GM23338 (cell line): ENCODE measurements around the gene ZNF148. TPM values are rescaled to one million over a fixed set of nuclear protein-coding genes. Genes with fewer than 3 reads are reported as not detected.
A peak's percentile ranks its signal among the peaks of the same experiment; 100 is the strongest.

Experiments used
- ATAC-seq: fragments of 200-7000 bp; cut with Tn5 transposase; 3 replicates; pipeline ENCODE4 v1.9.1; 2020
- DNase-seq: peaks from one replicate; pipeline ENCODE4 v3.0.0-alpha.2; 2015; ENCODE audit warnings: low spot score
- H2AFZ ChIP-seq: fragments of 200-600 bp; sonication (generic); 2 replicates; pipeline ENCODE4 v1.8.0; 2016; ENCODE audit warnings: antibody characterized with exemption, mild to moderate bottlenecking, moderate library complexity
- H3F3A ChIP-seq: fragments of 200-600 bp; sonication (generic); replicated peaks from 2 replicates; pipeline ENCODE4 v1.8.0; 2017; ENCODE audit warnings: antibody characterized with exemption, mixed run types, low read depth
- H3K27ac ChIP-seq: fragments of 200-600 bp; sonication (generic); 2 replicates; pipeline ENCODE4 v1.6.1; 2016; ENCODE audit warnings: low read depth
- H3K27me3 ChIP-seq: fragments of 200-600 bp; sonication (generic); 2 replicates; pipeline ENCODE4 v1.8.0; 2016; ENCODE audit warnings: mild to moderate bottlenecking, mixed run types, moderate library complexity; ENCODE audit not compliant: insufficient read depth
- H3K36me3 ChIP-seq: fragments of 200-600 bp; sonication (generic); 2 replicates; pipeline ENCODE4 v1.8.0; 2016; ENCODE audit warnings: mild to moderate bottlenecking; ENCODE audit not compliant: insufficient read depth
- H3K4me1 ChIP-seq: fragments of 200-600 bp; sonication (generic); 2 replicates; pipeline ENCODE4 v1.8.0; 2016; ENCODE audit warnings: mild to moderate bottlenecking, moderate library complexity; ENCODE audit not compliant: insufficient read depth
- H3K4me2 ChIP-seq: fragments of 200-600 bp; sonication (generic); 2 replicates; pipeline ENCODE4 v1.7.1; 2017; ENCODE audit warnings: mixed run types
- H3K4me3 ChIP-seq: fragments of 200-600 bp; sonication (generic); 2 replicates; pipeline ENCODE4 v1.6.1; 2016; ENCODE audit warnings: mixed run types
- H3K79me2 ChIP-seq: fragments of 200-600 bp; sonication (generic); replicated peaks from 2 replicates; pipeline ENCODE4 v1.8.0; 2017; ENCODE audit warnings: mild to moderate bottlenecking; ENCODE audit not compliant: insufficient read depth
- H3K9me2 ChIP-seq: fragments of 200-600 bp; sonication (generic); 2 replicates; pipeline ENCODE4 v1.8.0; 2017; ENCODE audit not compliant: insufficient read depth
- H4K20me1 ChIP-seq: fragments of 200-600 bp; sonication (generic); replicated peaks from 2 replicates; pipeline ENCODE4 v1.8.0; 2017; ENCODE audit warnings: mild to moderate bottlenecking; ENCODE audit not compliant: insufficient read depth
- H3K27ac Mint-ChIP-seq: 2 replicates; pipeline ENCODE4 v1.8.0; 2020; ENCODE audit warnings: inconsistent platforms, mild to moderate bottlenecking, moderate library complexity, mixed read lengths
- H3K27me3 Mint-ChIP-seq: 3 replicates; pipeline ENCODE4 v1.8.0; 2022; ENCODE audit warnings: low read depth, mild to moderate bottlenecking, moderate library complexity, mixed read lengths, inconsistent platforms; ENCODE audit not compliant: insufficient read depth, poor library complexity
- H3K36me3 Mint-ChIP-seq: 3 replicates; pipeline ENCODE4 v1.8.0; 2021; ENCODE audit warnings: low read depth, mild to moderate bottlenecking, inconsistent platforms, moderate library complexity, mixed read lengths
- H3K4me1 Mint-ChIP-seq: 3 replicates; pipeline ENCODE4 v1.8.0; 2020; ENCODE audit warnings: mild to moderate bottlenecking, inconsistent platforms, mixed read lengths
- H3K4me3 Mint-ChIP-seq: 3 replicates; pipeline ENCODE4 v1.8.0; 2021; ENCODE audit warnings: moderate library complexity, mild to moderate bottlenecking, inconsistent platforms, mixed read lengths
- H3K9me3 Mint-ChIP-seq: 3 replicates; pipeline ENCODE4 v1.8.0; 2020; ENCODE audit warnings: moderate library complexity, mild to moderate bottlenecking, inconsistent platforms, mixed read lengths
- CREB1 ChIP-seq: fragments of 250-450 bp; sonication (Bioruptor Pico); IDR thresholded peaks from 2 replicates; pipeline ENCODE4 v1.5.0; 2020; ENCODE audit warnings: low read depth, mild to moderate bottlenecking, moderate library complexity
- EZH2 ChIP-seq: fragments of 200-600 bp; sonication (generic); IDR thresholded peaks from one replicate; pipeline ENCODE4 v1.8.0; 2017; ENCODE audit warnings: antibody characterized with exemption, mild to moderate bottlenecking, low read depth; ENCODE audit not compliant: unreplicated experiment
- EZH2phosphoT487 ChIP-seq: fragments of 200-600 bp; sonication (generic); IDR thresholded peaks from one replicate; pipeline ENCODE4 v1.8.1; 2018; ENCODE audit warnings: antibody characterized with exemption; ENCODE audit not compliant: unreplicated experiment
- JUNB ChIP-seq: IDR thresholded peaks from one replicate; pipeline ENCODE4 v1.6.1; 2016; ENCODE audit warnings: antibody characterized with exemption; ENCODE audit not compliant: unreplicated experiment
- NANOG ChIP-seq: IDR thresholded peaks from 2 replicates; pipeline ENCODE4 v1.6.1; 2016; ENCODE audit warnings: antibody characterized with exemption, borderline replicate concordance
- POLR2AphosphoS5 ChIP-seq: IDR thresholded peaks from 2 replicates; pipeline ENCODE4 v1.6.1; 2016; ENCODE audit warnings: antibody characterized with exemption, low read depth
- STAT1 ChIP-seq: IDR thresholded peaks from one replicate; pipeline ENCODE4 v1.6.1; 2016; ENCODE audit warnings: antibody characterized with exemption; ENCODE audit not compliant: unreplicated experiment
- ZNF114 ChIP-seq: fragments of 250-450 bp; sonication (Bioruptor Pico); IDR thresholded peaks from 2 replicates; pipeline ENCODE4 v1.5.0; 2020; ENCODE audit warnings: mild to moderate bottlenecking, moderate library complexity
- ZNF331 ChIP-seq: fragments of 250-450 bp; sonication (Bioruptor Pico); IDR thresholded peaks from 2 replicates; pipeline ENCODE4 v1.5.0; 2020; ENCODE audit warnings: low read depth, mild to moderate bottlenecking, moderate library complexity
- ZNF462 ChIP-seq: fragments of 250-450 bp; sonication (Bioruptor Pico); IDR thresholded peaks from 2 replicates; pipeline ENCODE4 v1.5.0; 2020; ENCODE audit warnings: mild to moderate bottlenecking, moderate library complexity
- polyA plus RNA-seq: library from polyadenylated mRNA; unstranded; fragments of >200 nt; fragmentation: Nextera tagmentation; extraction: Ambion mirVana; gene quantifications from 2 replicates; pipeline ENCODE4 v1.2.1, GENCODE V29; 2016
- total RNA-seq: library from RNA; depleted of rRNA; stranded (reverse); fragments of >200 nt; shearing (Covaris generic); gene quantifications from 2 replicates; pipeline ENCODE4 v1.2.3, GENCODE V29; 2014
- TF ChIP-seq, protein P1 (sequence below): IDR thresholded peaks from 2 replicates; pipeline ENCODE4 v1.6.1; 2016; ENCODE audit warnings: antibody characterized with exemption
- TF ChIP-seq, protein P2 (sequence below), 2 experiments: fragments of 200-600 bp in 1 of 2; sonication (generic) in 1 of 2; conservative IDR thresholded peaks; 2 replicates each; pipeline versions ENCODE4 v1.5.1 to v1.6.1; 2016 to 2017; ENCODE audit warnings: antibody characterized with exemption in 2 of 2, low read depth in 2 of 2, mild to moderate bottlenecking in 2 of 2, moderate library complexity in 1 of 2
- TF ChIP-seq, protein P3 (sequence below): IDR thresholded peaks from one replicate; pipeline ENCODE4 v1.6.1; 2018; ENCODE audit warnings: antibody characterized with exemption; ENCODE audit not compliant: unreplicated experiment

Gene ZNF148
- total and polyA plus RNA-seq, 2 experiments from 2014 or later, result 13.9 to 16.9 TPM

DNA sequence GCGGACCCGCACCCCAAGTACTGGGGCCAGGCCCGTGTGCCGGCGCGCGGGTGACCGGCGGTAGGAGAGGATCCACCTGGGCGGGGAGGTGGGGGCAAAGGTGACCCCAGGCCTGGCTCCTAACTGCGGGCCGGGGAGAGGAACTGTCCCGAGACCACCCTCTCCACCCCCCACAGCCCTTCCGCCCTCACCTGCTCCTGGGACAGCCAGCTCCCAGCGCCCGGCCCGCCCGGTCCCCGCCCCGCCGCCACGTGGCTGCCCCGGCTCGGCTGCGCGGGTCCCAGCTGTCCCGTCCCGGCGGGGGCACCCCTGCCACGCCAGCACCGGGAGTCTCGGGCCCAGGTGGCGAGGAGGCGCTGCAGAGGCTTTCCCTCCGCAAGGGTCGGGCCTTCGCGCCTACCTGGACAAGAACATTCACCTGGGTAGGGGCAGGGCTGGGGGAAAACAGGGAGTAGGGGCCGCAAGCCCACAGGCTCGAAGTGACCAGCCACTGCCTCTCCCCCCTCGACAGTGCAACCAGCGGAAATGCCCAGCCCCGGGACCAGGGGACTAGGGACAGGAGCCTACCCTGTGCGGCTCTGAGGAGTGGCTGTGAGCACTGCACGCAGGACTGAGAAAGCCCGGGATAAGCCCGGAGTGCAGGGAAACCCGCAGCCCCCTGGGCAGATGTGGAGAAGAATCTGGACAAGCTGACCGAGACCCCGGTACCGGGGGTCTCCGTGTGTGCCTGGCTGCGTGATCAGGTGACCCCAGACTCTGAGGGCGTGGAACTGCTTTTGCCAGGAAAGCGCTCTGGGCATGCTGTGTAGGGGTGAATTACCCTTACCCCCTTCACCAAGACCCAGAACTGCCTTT lies 162.4 kb downstream of the ZNF148 start, which contains the start of gene SLC12A8:
Gene SLC12A8 (minus strand): TSS at position 240 of the 855 bp plus-strand sequence. CDS start 1,399 bp downstream, outside the sequence.
- H3K4me3 ChIP-seq, result peak within 1 kb of the TSS; percentile 75
- Mint-ChIP-seq H3K27ac (no peak within 1 kb of the TSS), H3K4me1 (peaks cover 26% of the 10 kb centered on the region), H3K9me3 (no peaks in the 10 kb centered on the region), H3K27me3 (peaks cover 8% of the 10 kb centered on the region), H3K36me3 (no peaks in the 10 kb centered on the region), H3K4me3 (peak within 1 kb of the TSS; percentile 75)
- H3K9me2 ChIP-seq, result no peaks in the 10 kb centered on the region
- DNase-seq (peak; percentile 49), ATAC-seq (peak; percentile 65)
- no peak within 1 kb of the TSS for H3K27ac ChIP-seq
- no peaks in the 10 kb centered on the region for H3K79me2 ChIP-seq
- H4K20me1 ChIP-seq, result no peaks in the 10 kb centered on the region
- peaks cover 15% of the 10 kb centered on the region for H3K27me3 ChIP-seq
- no peaks in the 10 kb centered on the region for H3K36me3 ChIP-seq
- peak within 1 kb of the TSS; percentile 94 for H2AFZ ChIP-seq
- peaks cover 18% of the 10 kb centered on the region for H3K4me1 ChIP-seq
- H3F3A ChIP-seq, result no peaks in the 10 kb centered on the region
- peak within 1 kb of the TSS; percentile 92 for H3K4me2 ChIP-seq
- TF ChIP-seq JUNB (no peak), STAT1 (no peak), EZH2 (no peak), ZNF114 (CRISPR knock-in tag) (no peak), ZNF462 (CRISPR knock-in tag) (no peak), NANOG (no peak), EZH2phosphoT487 (no peak), ZNF331 (no peak), POLR2AphosphoS5 (no peak), CREB1 (CRISPR knock-in tag) (no peak)
- TF ChIP-seq, protein P1, sequence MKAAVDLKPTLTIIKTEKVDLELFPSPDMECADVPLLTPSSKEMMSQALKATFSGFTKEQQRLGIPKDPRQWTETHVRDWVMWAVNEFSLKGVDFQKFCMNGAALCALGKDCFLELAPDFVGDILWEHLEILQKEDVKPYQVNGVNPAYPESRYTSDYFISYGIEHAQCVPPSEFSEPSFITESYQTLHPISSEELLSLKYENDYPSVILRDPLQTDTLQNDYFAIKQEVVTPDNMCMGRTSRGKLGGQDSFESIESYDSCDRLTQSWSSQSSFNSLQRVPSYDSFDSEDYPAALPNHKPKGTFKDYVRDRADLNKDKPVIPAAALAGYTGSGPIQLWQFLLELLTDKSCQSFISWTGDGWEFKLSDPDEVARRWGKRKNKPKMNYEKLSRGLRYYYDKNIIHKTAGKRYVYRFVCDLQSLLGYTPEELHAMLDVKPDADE, result no peak
- TF ChIP-seq, protein P2, sequence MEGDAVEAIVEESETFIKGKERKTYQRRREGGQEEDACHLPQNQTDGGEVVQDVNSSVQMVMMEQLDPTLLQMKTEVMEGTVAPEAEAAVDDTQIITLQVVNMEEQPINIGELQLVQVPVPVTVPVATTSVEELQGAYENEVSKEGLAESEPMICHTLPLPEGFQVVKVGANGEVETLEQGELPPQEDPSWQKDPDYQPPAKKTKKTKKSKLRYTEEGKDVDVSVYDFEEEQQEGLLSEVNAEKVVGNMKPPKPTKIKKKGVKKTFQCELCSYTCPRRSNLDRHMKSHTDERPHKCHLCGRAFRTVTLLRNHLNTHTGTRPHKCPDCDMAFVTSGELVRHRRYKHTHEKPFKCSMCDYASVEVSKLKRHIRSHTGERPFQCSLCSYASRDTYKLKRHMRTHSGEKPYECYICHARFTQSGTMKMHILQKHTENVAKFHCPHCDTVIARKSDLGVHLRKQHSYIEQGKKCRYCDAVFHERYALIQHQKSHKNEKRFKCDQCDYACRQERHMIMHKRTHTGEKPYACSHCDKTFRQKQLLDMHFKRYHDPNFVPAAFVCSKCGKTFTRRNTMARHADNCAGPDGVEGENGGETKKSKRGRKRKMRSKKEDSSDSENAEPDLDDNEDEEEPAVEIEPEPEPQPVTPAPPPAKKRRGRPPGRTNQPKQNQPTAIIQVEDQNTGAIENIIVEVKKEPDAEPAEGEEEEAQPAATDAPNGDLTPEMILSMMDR (conservative IDR thresholded peaks at IDR 0.05; ENCODE audit: low read depth in 2 of 2), result no peak
- TF ChIP-seq, protein P3, sequence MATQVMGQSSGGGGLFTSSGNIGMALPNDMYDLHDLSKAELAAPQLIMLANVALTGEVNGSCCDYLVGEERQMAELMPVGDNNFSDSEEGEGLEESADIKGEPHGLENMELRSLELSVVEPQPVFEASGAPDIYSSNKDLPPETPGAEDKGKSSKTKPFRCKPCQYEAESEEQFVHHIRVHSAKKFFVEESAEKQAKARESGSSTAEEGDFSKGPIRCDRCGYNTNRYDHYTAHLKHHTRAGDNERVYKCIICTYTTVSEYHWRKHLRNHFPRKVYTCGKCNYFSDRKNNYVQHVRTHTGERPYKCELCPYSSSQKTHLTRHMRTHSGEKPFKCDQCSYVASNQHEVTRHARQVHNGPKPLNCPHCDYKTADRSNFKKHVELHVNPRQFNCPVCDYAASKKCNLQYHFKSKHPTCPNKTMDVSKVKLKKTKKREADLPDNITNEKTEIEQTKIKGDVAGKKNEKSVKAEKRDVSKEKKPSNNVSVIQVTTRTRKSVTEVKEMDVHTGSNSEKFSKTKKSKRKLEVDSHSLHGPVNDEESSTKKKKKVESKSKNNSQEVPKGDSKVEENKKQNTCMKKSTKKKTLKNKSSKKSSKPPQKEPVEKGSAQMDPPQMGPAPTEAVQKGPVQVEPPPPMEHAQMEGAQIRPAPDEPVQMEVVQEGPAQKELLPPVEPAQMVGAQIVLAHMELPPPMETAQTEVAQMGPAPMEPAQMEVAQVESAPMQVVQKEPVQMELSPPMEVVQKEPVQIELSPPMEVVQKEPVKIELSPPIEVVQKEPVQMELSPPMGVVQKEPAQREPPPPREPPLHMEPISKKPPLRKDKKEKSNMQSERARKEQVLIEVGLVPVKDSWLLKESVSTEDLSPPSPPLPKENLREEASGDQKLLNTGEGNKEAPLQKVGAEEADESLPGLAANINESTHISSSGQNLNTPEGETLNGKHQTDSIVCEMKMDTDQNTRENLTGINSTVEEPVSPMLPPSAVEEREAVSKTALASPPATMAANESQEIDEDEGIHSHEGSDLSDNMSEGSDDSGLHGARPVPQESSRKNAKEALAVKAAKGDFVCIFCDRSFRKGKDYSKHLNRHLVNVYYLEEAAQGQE, result no peak
